K562 (cell line): ENCODE results near the gene SIRPB2. TPM values are rescaled to one million over a fixed set of nuclear protein-coding genes. Genes with fewer than 3 reads are reported as not detected.

Experiments used
- ARID3A ChIP-seq: IDR thresholded peaks from 2 replicates; pipeline ENCODE4 v1.6.1; 2012; ENCODE audit warnings: low read depth, low read length, improper control_type of control experiment, borderline replicate concordance
- BCL6 ChIP-seq: fragments of 250-450 bp; sonication (Bioruptor Pico); IDR thresholded peaks from 2 replicates; pipeline ENCODE4 v1.4.0; 2020
- CCAR2 ChIP-seq: fragments of 200-400 bp; formaldehyde crosslinking; IDR thresholded peaks from 2 replicates; pipeline ENCODE4 v1.6.1; 2017; ENCODE audit warnings: mild to moderate bottlenecking, low read depth, low read length
- DNMT1 ChIP-seq: fragments of 450-650 bp; IDR thresholded peaks from 2 replicates; pipeline ENCODE4 v1.6.1; 2016; ENCODE audit warnings: antibody characterized with exemption, mild to moderate bottlenecking
- ELF4 ChIP-seq: fragments of 450-650 bp; formaldehyde crosslinking; IDR thresholded peaks from 2 replicates; pipeline ENCODE4 v1.4.0; 2022; ENCODE audit warnings: missing genetic modification characterization
- FOXJ3 ChIP-seq: sonication (generic); formaldehyde crosslinking; IDR thresholded peaks from 2 replicates; pipeline ENCODE4 v1.4.0; 2020; ENCODE audit warnings: mild to moderate bottlenecking, missing genetic modification reagents
- HDAC6 ChIP-seq: IDR thresholded peaks from 2 replicates; pipeline ENCODE4 v1.6.1; 2012; ENCODE audit warnings: low read depth, mild to moderate bottlenecking, control low read depth, inconsistent platforms, low read length, moderate library complexity
- HNRNPLL ChIP-seq: fragments of 200-400 bp; formaldehyde crosslinking; IDR thresholded peaks from 2 replicates; pipeline ENCODE4 v1.6.1; 2017; ENCODE audit warnings: low read length, low read depth, mild to moderate bottlenecking; ENCODE audit not compliant: poor library complexity, severe bottlenecking
- KAT7 ChIP-seq: sonication (generic); formaldehyde crosslinking; IDR thresholded peaks from 2 replicates; pipeline ENCODE4 v1.8.0; 2022; ENCODE audit warnings: missing genetic modification reagents, mild to moderate bottlenecking, borderline replicate concordance
- KLF10 ChIP-seq: fragments of 250-450 bp; sonication (Bioruptor Pico); IDR thresholded peaks from 2 replicates; pipeline ENCODE4 v1.6.1; 2021; ENCODE audit warnings: matching md5 sums
- KLF6 ChIP-seq: fragments of 250-450 bp; sonication (Bioruptor Pico); IDR thresholded peaks from 2 replicates; pipeline ENCODE4 v1.4.0; 2020; ENCODE audit warnings: mild to moderate bottlenecking, moderate library complexity, borderline replicate concordance
- LARP7 ChIP-seq: fragments of 450-650 bp; IDR thresholded peaks from 2 replicates; pipeline ENCODE4 v1.6.1; 2016
- MCM2 ChIP-seq: fragments of 450-650 bp; IDR thresholded peaks from 2 replicates; pipeline ENCODE4 v1.6.1; 2017; ENCODE audit warnings: low read depth, mild to moderate bottlenecking
- MTF1 ChIP-seq: fragments of 250-450 bp; sonication (Bioruptor Pico); IDR thresholded peaks from 2 replicates; pipeline ENCODE4 v1.9.0; 2021; ENCODE audit warnings: moderate library complexity, mild to moderate bottlenecking, inconsistent platforms, borderline replicate concordance
- NFE2L1 ChIP-seq: fragments of 450-650 bp; IDR thresholded peaks from 2 replicates; pipeline ENCODE4 v1.6.1; 2016; ENCODE audit warnings: missing genetic modification characterization, low read depth, mild to moderate bottlenecking, missing compliant biosample characterization, moderate library complexity, borderline replicate concordance
- NFIX ChIP-seq: fragments of 250-450 bp; sonication (Bioruptor Pico); IDR thresholded peaks from 2 replicates; pipeline ENCODE4 v1.4.0; 2020; ENCODE audit warnings: low read depth, mild to moderate bottlenecking, moderate library complexity
- PHF21A ChIP-seq: fragments of 450-650 bp; IDR thresholded peaks from 2 replicates; pipeline ENCODE4 v1.6.1; 2017; ENCODE audit warnings: low read depth, borderline replicate concordance
- POLR2B ChIP-seq: fragments of 450-650 bp; IDR thresholded peaks from 2 replicates; pipeline ENCODE4 v1.6.1; 2018; ENCODE audit warnings: low read depth; ENCODE audit not compliant: partially characterized antibody
- RBFOX2 ChIP-seq: fragments of 200-400 bp; formaldehyde crosslinking; IDR thresholded peaks from 2 replicates; pipeline ENCODE4 v1.6.1; 2017; ENCODE audit warnings: low read depth, mild to moderate bottlenecking, low read length, moderate library complexity
- RFX1 ChIP-seq: fragments of 450-650 bp; IDR thresholded peaks from 2 replicates; pipeline ENCODE4 v1.6.1; 2016; ENCODE audit warnings: mild to moderate bottlenecking, moderate library complexity
- SP2 ChIP-seq: IDR thresholded peaks from 2 replicates; pipeline ENCODE4 v1.6.1; 2011; ENCODE audit warnings: mild to moderate bottlenecking, low read depth, low read length, moderate library complexity; ENCODE audit not compliant: poor library complexity, severe bottlenecking; ENCODE audit errors: extremely low read depth
- TRIM24 ChIP-seq, 2 experiments: fragments of 450-650 bp; IDR thresholded peaks; 2 replicates each; pipeline ENCODE4 v1.6.1; 2016
- XRCC4 ChIP-seq: IDR thresholded peaks from one replicate; pipeline ENCODE4 v1.6.1; 2011; ENCODE audit not compliant: insufficient read depth, insufficient read length; ENCODE audit errors: extremely low read depth
- ZNF175 ChIP-seq: fragments of 200-800 bp; sonication (Bioruptor generic); IDR thresholded peaks from 2 replicates; pipeline ENCODE4 v1.6.1; 2016; ENCODE audit warnings: low read depth, mild to moderate bottlenecking, missing genetic modification characterization, missing compliant biosample characterization
- ZNF408 ChIP-seq: fragments of 250-450 bp; sonication (Bioruptor Pico); IDR thresholded peaks from 2 replicates; pipeline ENCODE4 v1.4.0; 2020; ENCODE audit warnings: low read depth, mild to moderate bottlenecking, moderate library complexity
- ZNF583 ChIP-seq: fragments of 250-450 bp; sonication (Bioruptor Pico); IDR thresholded peaks from 2 replicates; pipeline ENCODE4 v1.4.0; 2020
- ZNF699 ChIP-seq: fragments of 250-450 bp; sonication (Bioruptor Pico); IDR thresholded peaks from 2 replicates; pipeline ENCODE4 v1.8.0; 2021; ENCODE audit warnings: mild to moderate bottlenecking, moderate library complexity; ENCODE audit not compliant: insufficient replicate concordance
- polyA plus RNA-seq, 8 experiments: library from polyadenylated mRNA; depleted of rRNA in 4 of 8; stranded (reverse) in 5 of 8; unstranded in 3 of 8; fragments of >200 nt; fragmentation: Nextera tagmentation in 2 of 8; fragmentation: Illumina TruSeq in 1 of 8; extraction: Ambion mirVana in 2 of 8; extraction: Trizol in 1 of 8; gene quantifications; 2 replicates each; pipeline versions ENCODE4 v1.2.1 to v1.2.3, GENCODE V29; 2011 to 2014; ENCODE audit warnings: inconsistent platforms in 1 of 8, missing spikeins in 1 of 8
- total RNA-seq, 7 experiments: library from RNA; depleted of rRNA in 6 of 7; stranded (reverse); fragments of >200 nt in 6 of 7; fragmentation: Illumina TruSeq in 2 of 7; extraction: Trizol in 2 of 7; gene quantifications; 2 replicates each; pipeline versions ENCODE4 v1.2.1 to v1.2.3, GENCODE V29; 2011 to 2021; ENCODE audit warnings: low replicate concordance in 1 of 7
- TF ChIP-seq, protein P1 (sequence below): fragments of 250-450 bp; sonication (Bioruptor Pico); IDR thresholded peaks from 2 replicates; pipeline ENCODE4 v1.5.0; 2020; ENCODE audit warnings: mild to moderate bottlenecking, borderline replicate concordance

SIRPB2 gene
- total and polyA plus RNA-seq, 9 of the 15 experiments (the other 6 are each of a cell fraction or from before 2014, with no cell fraction given), result 0.07 TPM; not detected in 7

DNA sequence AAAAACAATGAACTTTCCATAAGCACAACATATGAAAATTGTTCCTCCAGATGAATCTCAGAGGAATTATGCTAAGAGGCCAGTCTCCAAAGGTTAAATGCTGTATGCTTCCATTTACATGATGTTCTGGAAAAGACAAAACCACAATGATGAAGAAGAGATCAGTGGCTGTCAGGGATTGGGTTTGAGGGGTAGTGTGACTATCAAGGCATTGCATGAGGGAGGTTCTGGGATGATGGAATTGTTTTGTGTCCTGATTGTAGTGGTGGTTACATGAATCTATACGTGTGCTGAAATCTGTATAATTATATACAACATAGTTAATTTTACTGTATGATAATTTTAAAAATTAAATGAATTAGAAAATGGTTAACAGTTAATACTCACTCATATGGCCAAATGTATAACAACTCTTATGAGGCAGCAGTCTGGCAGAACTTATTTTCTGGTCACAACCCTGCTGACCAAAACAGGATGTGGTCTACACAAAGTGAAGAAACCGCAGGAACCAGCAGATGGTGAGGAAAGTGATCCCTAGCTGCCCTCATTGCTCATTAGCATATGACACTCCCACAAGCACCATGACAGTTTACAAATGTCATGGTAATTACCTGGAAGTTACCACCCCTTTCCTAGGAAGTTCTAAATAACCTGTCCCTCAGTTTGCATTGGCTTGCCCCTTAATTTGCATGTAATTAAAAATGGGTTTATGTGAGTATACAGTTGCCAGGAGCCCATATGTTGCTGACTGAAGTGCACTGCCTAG is 56.5 kb downstream of the SIRPB2 start (continued):
- TF ChIP-seq DNMT1, result no peak
- TF ChIP-seq MTF1, result no peak
- no peak for TF ChIP-seq MCM2
- no peak for TF ChIP-seq CCAR2
- no peak for TF ChIP-seq FOXJ3
- no peak for TF ChIP-seq HNRNPLL
- no peak for TF ChIP-seq TRIM24 (IDR thresholded peaks at IDR 0.05)
- TF ChIP-seq POLR2B, result no peak
- TF ChIP-seq NFIX, result no peak
- TF ChIP-seq ZNF175 (CRISPR knock-in tag), result no peak
- TF ChIP-seq LARP7, result no peak
- no peak for TF ChIP-seq ZNF699
- TF ChIP-seq ZNF583 (CRISPR knock-in tag), result no peak
- no peak for TF ChIP-seq KLF6
- no peak for TF ChIP-seq ELF4
- TF ChIP-seq XRCC4, result no peak
- no peak for TF ChIP-seq KLF10
- TF ChIP-seq HDAC6, result no peak
- no peak for TF ChIP-seq KAT7
- no peak for TF ChIP-seq ARID3A
- no peak for TF ChIP-seq NFE2L1
- no peak for TF ChIP-seq PHF21A
- TF ChIP-seq SP2, result no peak
- TF ChIP-seq, protein P1, sequence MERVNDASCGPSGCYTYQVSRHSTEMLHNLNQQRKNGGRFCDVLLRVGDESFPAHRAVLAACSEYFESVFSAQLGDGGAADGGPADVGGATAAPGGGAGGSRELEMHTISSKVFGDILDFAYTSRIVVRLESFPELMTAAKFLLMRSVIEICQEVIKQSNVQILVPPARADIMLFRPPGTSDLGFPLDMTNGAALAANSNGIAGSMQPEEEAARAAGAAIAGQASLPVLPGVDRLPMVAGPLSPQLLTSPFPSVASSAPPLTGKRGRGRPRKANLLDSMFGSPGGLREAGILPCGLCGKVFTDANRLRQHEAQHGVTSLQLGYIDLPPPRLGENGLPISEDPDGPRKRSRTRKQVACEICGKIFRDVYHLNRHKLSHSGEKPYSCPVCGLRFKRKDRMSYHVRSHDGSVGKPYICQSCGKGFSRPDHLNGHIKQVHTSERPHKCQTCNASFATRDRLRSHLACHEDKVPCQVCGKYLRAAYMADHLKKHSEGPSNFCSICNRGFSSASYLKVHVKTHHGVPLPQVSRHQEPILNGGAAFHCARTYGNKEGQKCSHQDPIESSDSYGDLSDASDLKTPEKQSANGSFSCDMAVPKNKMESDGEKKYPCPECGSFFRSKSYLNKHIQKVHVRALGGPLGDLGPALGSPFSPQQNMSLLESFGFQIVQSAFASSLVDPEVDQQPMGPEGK, result no peak
- TF ChIP-seq BCL6 (CRISPR knock-in tag), result no peak
- no peak for TF ChIP-seq RBFOX2
- TF ChIP-seq ZNF408 (CRISPR knock-in tag), result no peak
- peak; percentile 52 for TF ChIP-seq RFX1
